ENCODE measurements around the gene MLXIP. TPM values are rescaled to one million over a fixed set of nuclear protein-coding genes. Genes with fewer than 3 reads are reported as not detected.
A peak's percentile ranks its signal among the peaks of the same experiment; 100 is the strongest.

Gene MLXIP
- total and polyA plus RNA-seq, 2 of the 13 experiments (the other 11 are each of a cell fraction or from before 2014, with no cell fraction given), result 5.3 to 6.7 TPM

GRCh38 chr12:122064025-122064777 is 14.4 kb upstream of the MLXIP start (continued):
- TF ChIP-seq, protein P1, sequence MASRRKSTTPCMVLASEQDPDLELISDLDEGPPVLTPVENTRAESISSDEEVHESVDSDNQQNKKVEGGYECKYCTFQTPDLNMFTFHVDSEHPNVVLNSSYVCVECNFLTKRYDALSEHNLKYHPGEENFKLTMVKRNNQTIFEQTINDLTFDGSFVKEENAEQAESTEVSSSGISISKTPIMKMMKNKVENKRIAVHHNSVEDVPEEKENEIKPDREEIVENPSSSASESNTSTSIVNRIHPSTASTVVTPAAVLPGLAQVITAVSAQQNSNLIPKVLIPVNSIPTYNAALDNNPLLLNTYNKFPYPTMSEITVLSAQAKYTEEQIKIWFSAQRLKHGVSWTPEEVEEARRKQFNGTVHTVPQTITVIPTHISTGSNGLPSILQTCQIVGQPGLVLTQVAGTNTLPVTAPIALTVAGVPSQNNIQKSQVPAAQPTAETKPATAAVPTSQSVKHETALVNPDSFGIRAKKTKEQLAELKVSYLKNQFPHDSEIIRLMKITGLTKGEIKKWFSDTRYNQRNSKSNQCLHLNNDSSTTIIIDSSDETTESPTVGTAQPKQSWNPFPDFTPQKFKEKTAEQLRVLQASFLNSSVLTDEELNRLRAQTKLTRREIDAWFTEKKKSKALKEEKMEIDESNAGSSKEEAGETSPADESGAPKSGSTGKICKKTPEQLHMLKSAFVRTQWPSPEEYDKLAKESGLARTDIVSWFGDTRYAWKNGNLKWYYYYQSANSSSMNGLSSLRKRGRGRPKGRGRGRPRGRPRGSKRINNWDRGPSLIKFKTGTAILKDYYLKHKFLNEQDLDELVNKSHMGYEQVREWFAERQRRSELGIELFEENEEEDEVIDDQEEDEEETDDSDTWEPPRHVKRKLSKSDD (CRISPR knock-in tag; IDR thresholded peaks at IDR 0.05; ENCODE audit: low read depth), result no peak
- TF ChIP-seq ZNF230 (CRISPR knock-in tag; IDR thresholded peaks at IDR 0.05) (0 out of 2 replicates have a peak, but pooled peaks have one; percentile 23), STAT5B (CRISPR knock-in tag; IDR thresholded peaks at IDR 0.05) (no peak), ZNF589 (CRISPR knock-in tag; conservative IDR thresholded peaks at IDR 0.05) (0 out of 2 replicates have a peak, but pooled peaks have one; percentile 24), ZNF234 (CRISPR knock-in tag; conservative IDR thresholded peaks at IDR 0.05) (no peak), ZBTB7A (CRISPR knock-in tag; IDR thresholded peaks at IDR 0.05) (peak; percentile 63; the same call in 1 of the 2 replicates), ZNF563 (CRISPR knock-in tag; IDR thresholded peaks at IDR 0.05) (0 out of 2 replicates have a peak, but pooled peaks have one; percentile 40), ZSCAN22 (CRISPR knock-in tag; IDR thresholded peaks at IDR 0.05) (no peak), TGIF2 (CRISPR knock-in tag; IDR thresholded peaks at IDR 0.05) (no peak), NR1H2 (CRISPR knock-in tag; IDR thresholded peaks at IDR 0.05; ENCODE audit: borderline replicate concordance, low read depth) (no peak; the same call in 1 of the 2 replicates), MAX (IDR thresholded peaks at IDR 0.05) (peak; percentile 99), HIVEP1 (CRISPR knock-in tag; IDR thresholded peaks at IDR 0.05) (peak; percentile 68; the same call in 1 of the 2 replicates), NR2C2 (CRISPR knock-in tag; IDR thresholded peaks at IDR 0.05; ENCODE audit: borderline replicate concordance) (no peak), ZNF383 (CRISPR knock-in tag; IDR thresholded peaks at IDR 0.05; ENCODE audit: borderline replicate concordance) (no peak), E2F2 (CRISPR knock-in tag; IDR thresholded peaks at IDR 0.05; ENCODE audit: borderline replicate concordance) (no peak), ZNF660 (CRISPR knock-in tag; IDR thresholded peaks at IDR 0.05; ENCODE audit: borderline replicate concordance, low read depth) (no peak), LCORL (IDR thresholded peaks at IDR 0.05) (no peak), LCORL (CRISPR knock-in tag; IDR thresholded peaks at IDR 0.05) (0 out of 2 replicates have a peak, but pooled peaks have one; percentile 16)
- TF ChIP-seq, protein P2, sequence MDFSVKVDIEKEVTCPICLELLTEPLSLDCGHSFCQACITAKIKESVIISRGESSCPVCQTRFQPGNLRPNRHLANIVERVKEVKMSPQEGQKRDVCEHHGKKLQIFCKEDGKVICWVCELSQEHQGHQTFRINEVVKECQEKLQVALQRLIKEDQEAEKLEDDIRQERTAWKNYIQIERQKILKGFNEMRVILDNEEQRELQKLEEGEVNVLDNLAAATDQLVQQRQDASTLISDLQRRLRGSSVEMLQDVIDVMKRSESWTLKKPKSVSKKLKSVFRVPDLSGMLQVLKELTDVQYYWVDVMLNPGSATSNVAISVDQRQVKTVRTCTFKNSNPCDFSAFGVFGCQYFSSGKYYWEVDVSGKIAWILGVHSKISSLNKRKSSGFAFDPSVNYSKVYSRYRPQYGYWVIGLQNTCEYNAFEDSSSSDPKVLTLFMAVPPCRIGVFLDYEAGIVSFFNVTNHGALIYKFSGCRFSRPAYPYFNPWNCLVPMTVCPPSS (IDR thresholded peaks at IDR 0.05), result no peak
- TF ChIP-seq, protein P3, sequence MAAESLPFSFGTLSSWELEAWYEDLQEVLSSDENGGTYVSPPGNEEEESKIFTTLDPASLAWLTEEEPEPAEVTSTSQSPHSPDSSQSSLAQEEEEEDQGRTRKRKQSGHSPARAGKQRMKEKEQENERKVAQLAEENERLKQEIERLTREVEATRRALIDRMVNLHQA (CRISPR knock-in tag; IDR thresholded peaks at IDR 0.05), result no peak
- TF ChIP-seq, protein P4, sequence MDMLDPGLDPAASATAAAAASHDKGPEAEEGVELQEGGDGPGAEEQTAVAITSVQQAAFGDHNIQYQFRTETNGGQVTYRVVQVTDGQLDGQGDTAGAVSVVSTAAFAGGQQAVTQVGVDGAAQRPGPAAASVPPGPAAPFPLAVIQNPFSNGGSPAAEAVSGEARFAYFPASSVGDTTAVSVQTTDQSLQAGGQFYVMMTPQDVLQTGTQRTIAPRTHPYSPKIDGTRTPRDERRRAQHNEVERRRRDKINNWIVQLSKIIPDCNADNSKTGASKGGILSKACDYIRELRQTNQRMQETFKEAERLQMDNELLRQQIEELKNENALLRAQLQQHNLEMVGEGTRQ (IDR thresholded peaks at IDR 0.05; ENCODE audit: low read depth, low read length), result peak; percentile 95
- TF ChIP-seq, protein P4 (CRISPR knock-in tag; IDR thresholded peaks at IDR 0.05; ENCODE audit: borderline replicate concordance), result peak; percentile 99; the same call in 1 of the 2 replicates
